Daoy (cell line): ENCODE data around the gene COPG1. TPM values are rescaled to one million over a fixed set of nuclear protein-coding genes. Genes with fewer than 3 reads are reported as not detected.

Experiments used
- DNase-seq: peaks from one replicate; pipeline ENCODE4 v3.0.0-alpha.2; 2015; ENCODE audit warnings: low read depth
- total RNA-seq: library from RNA; depleted of rRNA; stranded (reverse); fragments of >200 nt; shearing (Covaris generic); gene quantifications from 2 replicates; pipeline ENCODE4 v1.2.3, GENCODE V29; 2014

Gene COPG1
- total RNA-seq, 1 experiment from 2014 or later: 218 TPM

DNA sequence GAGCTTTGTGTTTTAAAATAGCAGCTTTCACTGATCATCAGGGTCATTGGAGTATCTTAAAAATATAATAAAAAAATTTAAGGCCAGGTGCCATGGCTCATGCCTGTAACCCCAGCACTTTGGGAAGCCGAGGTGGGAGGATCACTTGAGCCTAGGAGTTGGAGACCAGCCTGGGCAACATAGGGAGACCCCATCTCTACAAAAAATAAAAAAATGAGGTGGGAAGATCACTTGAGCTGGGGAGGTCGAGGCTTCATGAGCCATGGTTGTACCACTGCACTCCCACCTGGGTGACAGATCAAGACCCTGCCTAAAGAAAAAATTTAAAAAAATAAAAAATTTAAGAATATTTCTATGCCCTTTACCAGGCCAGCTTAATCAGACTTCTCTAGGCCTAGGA lies 30.8 kb downstream of the COPG1 start:
- DNase-seq: no peak

DNA sequence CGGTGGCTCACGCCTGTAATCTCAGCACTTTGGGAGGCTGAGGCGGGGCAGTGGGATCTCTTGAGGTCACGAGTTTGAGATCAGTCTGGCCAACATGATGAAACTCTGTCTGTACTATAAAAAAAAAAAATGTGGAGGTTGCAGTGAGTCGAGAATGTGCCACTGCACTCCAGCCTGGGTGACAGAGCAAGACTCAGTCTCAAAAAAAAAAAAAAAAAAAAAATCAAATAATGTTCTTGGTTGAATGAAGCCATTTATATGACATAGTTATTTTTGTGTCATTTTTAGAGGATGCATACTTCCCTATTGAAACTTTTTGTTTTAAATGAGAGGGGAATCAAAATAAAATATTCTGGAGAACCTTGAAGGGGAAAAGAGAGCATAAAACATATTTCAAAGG lies 32.3 kb downstream of the COPG1 start:
- DNase-seq: no peak

DNA sequence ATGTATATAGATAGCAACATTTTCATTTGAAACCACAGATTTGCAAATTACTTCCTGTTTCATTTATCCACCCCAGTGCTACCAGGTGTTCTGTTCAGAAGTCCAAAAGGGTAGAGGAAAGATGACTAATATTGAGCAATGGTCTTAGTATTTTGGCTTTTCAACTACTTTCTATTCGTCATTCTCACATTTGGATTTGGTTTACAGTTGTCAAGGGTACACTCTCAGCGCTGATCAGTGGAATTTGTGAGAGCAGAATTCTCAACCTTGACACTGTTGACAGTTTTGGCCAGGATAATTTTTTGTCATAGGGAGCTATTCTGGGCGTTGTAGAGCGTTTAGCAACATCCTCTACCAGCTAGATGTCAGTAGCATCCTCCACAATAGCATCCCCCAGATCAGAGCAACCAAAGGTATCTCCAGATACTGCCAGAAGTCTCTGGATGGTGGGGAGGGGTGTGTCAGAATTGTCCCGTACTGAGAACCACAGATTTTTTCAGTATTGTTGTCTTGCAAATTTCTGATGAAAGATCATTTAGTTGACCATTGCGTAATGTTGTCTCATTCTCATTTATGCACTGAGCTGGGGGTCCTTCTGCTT lies 33.4 kb downstream of the COPG1 start:
- peak; percentile 47 for DNase-seq

DNA sequence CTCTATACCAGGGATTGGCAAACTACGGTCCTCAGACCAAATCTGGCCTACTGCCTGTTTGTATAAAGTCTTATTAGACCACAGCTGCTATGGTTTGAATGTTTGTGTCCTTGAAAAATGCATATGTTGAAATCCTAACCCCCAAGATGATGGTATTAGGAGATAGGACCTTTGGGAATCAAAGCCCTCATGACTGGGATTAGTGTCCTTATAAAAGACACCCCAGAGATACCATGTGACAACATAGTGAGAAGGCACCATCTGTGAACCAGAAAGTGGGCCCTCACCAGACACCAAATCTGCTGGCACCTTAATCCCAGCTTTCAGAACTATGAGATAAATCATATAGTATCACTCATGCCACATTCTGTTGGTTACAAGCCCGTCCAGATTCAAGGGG lies 36.7 kb downstream of the COPG1 start:
- DNase-seq: no peak

DNA sequence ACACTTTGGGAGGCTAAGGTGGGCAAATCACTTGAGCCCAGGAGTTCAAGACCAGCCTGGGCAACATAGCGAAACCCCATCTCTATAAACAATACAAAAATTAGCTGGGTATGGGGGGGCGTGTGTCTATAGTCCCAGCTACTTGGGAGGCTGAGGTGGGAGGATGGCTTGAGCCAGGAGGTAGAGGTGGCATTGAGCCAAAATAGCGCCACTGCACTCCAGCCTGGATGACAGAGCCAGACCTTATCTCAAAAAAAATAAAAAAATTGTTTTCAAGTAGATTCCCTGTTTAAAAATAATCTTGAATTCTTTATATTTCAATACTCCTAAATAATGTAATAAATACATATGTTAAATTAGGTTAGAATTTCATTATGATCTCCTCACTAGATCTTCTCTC lies 39.0 kb downstream of the COPG1 start:
- DNase-seq: no peak

DNA sequence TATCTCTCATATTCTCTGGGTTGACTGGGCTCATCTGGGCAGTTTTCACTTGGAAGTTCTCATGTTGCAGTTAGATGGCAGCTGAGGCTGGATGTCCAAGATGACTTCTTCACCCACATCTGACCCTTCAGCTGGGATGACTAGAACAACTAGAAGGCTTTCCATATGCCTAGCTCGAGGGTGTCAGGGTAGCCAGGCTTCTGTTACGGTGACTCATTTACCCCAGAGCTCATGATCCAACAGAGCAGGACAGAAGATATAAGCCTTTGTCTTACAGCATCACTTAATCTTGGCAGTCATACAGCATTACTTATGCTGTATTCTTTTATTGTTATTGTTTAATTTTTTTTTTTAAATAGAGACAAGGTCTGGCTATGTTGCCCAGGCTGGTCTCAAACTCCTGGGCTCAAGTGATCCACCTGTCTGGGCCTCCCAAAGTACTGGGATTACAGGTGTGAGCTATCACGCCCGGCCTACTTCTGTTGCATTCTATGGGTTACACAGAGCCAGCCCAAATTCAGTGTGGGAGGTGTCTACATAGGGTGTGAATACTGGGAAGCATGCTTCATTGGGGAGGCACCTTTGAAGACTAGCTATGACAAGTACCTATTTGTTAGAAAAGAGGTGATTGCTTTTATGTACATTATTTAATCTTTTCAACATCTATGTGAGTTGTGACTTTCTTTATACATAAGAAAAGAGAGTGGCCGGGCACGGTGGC lies 40.0 kb downstream of the COPG1 start:
- no peak for DNase-seq

- no peak for DNase-seq
Measured at GRCh38 chr3:129291236-129291886, 42.0 kb downstream of the COPG1 start.

DNA sequence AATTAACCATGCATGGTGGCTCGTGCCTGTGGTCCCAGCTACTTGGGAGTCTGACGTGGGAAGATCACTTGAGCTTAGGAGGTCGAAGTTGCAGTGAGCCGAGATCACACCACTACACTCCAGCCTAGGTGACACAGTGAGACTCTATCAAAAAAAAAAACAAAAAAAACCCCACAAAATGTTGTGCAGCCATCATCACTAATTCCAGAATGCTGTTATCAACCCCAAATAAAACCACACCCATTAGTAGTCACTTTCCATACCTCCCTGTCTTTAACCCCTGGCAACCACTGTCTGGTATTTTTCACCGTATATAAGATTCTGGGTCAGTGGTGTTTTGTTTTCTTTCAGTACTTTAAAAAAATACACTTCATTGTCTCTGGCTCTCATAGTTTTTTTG lies 45.9 kb downstream of the COPG1 start:
- peak; percentile 24 for DNase-seq

DNA sequence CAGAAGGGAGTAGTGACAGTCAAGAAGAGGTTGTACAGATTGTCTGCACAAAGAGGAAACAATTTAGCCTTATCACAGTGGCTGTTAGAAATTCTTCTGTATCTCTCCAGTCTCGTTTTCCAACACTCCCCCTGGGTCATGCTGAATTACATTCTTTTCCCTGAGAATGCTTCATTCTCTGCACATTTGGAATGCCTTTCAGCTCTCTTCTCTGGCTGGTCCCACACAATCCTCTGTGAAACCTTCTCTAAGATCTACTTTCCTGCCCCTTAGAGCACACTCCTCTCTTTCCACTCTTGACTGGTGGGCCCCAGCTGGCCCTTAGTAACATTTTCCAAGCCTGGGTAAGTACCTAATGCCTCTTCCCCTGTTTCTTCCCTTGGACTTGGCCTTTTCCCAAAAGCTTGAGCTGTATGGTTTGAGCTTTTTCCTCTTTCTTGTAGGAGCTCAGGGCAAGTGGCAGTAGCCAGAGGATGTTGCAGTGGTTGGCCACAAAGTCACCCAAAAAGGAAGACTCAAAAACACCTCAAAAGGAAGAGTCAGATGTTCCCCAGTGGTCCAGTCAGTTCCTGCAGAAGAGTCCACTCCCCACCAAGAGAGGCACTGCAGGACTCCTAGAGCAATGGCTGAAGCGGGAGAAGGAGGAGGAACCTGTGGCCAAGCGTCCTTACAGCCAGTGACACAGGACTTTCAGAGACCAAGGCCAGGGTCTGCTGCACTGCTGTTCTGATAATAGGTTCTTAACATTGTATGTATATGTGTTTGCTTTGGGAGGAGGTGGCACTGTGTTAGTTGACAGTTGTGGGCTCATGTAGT lies 54.9 kb downstream of the COPG1 start:
- DNase-seq: no peak

DNA sequence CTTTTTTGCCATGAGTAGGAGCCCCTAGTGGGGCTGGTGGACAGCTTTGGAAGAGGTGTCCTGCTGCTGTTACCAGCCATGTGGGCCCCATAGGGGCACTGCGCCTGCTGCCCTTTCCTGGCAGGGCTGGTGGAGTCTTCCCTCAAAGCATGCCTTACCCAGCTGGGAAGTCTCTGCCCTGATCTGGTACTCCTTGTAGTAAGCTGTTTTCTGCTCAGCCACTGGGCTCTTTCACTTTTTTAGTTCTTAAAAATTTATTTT lies 55.5 kb downstream of the COPG1 start:
- no peak for DNase-seq

- DNase-seq: peak; percentile 84
Measured at GRCh38 chr3:129305592-129306091, 56.2 kb downstream of the COPG1 start.

DNA sequence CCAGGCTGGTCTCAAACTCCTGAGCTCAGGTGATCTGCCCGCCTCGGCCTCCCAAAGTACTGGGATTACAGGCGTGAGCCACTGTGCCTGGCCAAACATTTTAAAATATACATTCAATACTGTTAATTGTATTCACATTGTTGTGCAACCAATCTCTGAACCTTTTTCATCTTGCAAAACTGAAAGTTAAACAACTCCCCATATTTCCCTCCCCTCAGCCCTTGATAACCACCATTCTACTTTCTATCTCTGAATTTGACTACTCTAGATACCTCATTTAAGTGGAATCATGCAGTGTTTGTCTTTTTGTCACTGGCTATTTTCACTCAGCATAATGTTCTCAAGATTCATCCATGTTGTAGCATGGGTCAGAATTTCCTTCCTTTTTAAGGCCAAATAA lies 59.2 kb downstream of the COPG1 start:
- DNase-seq: no peak

- DNase-seq: no peak
Measured at GRCh38 chr3:129310111-129311011, 61.0 kb downstream of the COPG1 start.

DNA sequence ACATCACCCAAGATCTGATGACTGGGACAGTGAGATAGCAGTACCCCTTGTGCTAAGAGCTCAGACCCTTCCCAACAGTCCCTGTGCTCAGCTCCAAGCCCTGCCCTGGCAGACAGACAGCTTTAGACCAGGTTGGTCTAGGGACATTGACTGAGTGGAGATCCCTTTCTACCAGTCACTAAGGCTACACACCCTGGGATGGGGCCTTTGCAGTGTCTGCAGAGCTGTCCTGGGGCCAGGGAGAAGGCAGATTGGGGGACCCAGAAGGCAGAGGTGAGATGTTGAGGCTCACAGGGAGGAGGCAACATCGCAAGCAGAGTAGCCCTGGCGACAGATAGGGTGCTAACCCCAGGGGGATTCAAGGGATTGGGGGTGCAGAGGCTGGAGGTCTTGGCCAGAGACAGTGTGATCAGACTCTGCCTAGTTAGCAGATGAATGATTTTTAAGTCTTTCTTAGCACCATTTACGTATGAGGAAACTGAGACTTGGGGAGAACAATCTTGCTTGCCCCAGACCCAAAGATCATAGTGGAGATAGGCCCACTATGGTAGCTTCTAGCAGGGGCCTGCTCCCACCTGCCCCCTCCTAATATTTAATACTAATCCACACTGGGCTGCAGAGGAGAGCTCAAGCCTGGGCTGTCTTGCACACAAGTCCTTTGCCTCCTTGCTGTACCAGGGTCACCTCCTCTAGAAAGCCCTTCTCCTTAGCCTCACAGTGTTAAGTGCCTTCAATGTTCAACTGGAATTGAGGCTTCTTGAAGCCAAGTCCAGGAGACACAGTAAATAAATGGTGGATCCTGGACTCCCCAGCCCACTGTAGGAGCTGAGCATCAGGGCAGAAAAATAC lies 61.9 kb downstream of the COPG1 start:
- DNase-seq: no peak

DNA sequence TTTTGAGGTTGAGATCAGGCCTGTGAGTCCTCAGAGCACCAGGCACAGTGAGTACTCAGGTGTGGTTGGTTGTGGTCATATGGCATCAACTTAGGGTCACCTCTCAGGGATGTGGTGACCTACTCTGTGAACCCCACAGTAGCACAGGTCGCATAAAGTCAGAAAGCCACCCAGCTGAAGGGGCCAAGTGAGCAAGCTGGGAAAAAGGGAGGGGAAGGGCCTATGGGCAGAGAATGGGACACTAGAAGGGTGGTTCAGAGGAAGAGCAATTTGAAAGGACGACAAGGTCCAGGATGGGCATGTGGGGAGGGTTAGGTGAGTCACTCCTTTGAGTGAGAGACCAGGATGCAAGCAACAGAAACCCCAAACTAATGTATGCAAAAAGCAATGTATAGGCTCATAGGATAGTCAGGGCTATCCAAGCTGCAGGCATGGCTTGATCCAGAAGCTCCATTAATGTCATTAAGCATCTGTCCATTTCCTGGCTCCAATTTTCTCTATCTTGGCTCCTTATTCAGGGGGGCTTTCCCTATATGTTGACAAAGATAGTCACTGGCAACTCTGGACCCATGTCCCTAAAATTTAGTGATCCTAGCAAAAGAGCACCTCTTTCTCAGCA lies 62.7 kb downstream of the COPG1 start:
- no peak for DNase-seq

- no peak for DNase-seq
Measured at GRCh38 chr3:129312671-129313414, 63.4 kb downstream of the COPG1 start.

DNA sequence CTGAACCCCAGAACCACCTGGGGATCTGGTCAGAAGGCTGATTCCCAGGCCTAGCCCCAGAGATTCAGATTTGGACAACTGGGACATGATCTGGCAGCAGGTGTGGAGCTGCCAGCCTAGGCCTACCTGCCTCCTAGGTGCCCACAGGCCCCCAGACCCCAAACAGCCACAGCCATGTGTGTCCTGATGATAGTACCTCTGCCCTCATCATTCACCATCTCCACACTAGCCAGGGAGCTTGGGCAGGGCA lies 63.9 kb downstream of the COPG1 start:
- peak; percentile 15 for DNase-seq

DNA sequence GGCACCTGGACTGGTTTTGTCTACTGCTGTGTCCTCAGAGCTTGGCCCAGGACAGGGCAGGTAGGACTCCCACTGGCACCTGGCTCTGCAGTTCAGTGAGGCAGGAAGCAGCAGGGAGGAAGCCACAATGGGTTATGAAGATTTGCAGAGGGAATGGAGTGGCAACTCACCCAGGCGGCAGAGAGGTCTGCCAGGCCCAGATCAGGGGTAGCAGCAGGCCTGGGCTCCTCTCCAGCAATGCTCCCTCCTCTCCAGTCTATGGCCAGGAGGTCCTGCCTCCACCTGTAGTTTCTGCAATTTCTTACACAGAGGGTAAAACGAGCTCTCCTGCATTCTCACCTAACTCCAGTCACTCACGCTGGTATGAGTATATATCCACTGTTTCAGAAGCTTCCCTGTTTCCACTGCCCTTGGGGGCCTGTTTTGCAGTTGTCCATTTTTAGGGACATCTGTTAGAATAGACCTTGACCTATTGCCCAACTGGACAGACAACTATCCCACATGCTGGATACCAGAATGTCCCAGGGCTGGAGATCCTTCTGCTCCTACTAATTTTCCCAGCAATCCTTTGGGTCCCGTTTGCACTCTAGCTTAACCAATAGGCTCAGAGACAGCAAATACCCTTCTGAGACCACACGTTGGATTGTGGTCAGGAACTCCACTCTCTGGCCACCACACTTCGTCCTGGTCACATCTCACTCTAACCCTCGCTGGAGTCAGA lies 64.4 kb downstream of the COPG1 start:
- peak; percentile 27 for DNase-seq
